A549 treated with DMSO at 1 μM for 4 hours (cell line): ENCODE measurements around the gene JAZF1. TPM values are rescaled to one million over a fixed set of nuclear protein-coding genes. Genes with fewer than 3 reads are reported as not detected.

Source experiments
- total RNA-seq: library from RNA; stranded (reverse); fragments of 200-300 nt; extraction: Qiagen RNA extraction; gene quantifications from 5 replicates; pipeline ENCODE4 v1.2.3, GENCODE V29; 2022; ENCODE audit warnings: low read depth

JAZF1 gene
- total RNA-seq = 4.5 to 6.6 TPM (median 5.3 TPM) in 5 replicates

GRCh38 chr7:28180364-28181147 lies at the start of gene JAZF1:
TSS of gene JAZF1 (minus strand) at chr7:28180795.

Other genes starting within 250 kb of the JAZF1 start
- gene CREB5, start 231.7 kb upstream of the JAZF1 start, total RNA-seq = 4.3 to 5.2 TPM (median 4.9 TPM) in 5 replicates